Heart right ventricle (tissue), 16 donors: Measurements from ENCODE around the gene NR1I2. TPM values are rescaled to one million over a fixed set of nuclear protein-coding genes. Genes with fewer than 3 reads are reported as not detected.

Experiments used
- ATAC-seq, 8 donors: fragments of 200-7000 bp; cut with Tn5 transposase; one replicate each; pipeline ENCODE4 v1.9.1; 2020; ENCODE audit warnings: mild to moderate bottlenecking in 8 of 8, moderate library complexity in 8 of 8, moderate number of reproducible peaks in 1 of 8
- DNase-seq, 2 donors: peaks; one replicate each; pipeline ENCODE4 v3.0.0-alpha.2; 2020
- H3K27ac ChIP-seq, 10 donors: fragments of 200-600 bp; sonication (generic) in 2 of 10; one replicate each; pipeline versions ENCODE4 v1.5.0 to v1.8.0; 2020 to 2022; ENCODE audit warnings: mild to moderate bottlenecking in 3 of 10
- H3K27me3 ChIP-seq, 7 donors: fragments of 200-600 bp; one replicate each; pipeline ENCODE4 v1.8.0; 2021 to 2022; ENCODE audit warnings: mild to moderate bottlenecking in 2 of 7
- H3K36me3 ChIP-seq, 9 donors: fragments of 200-600 bp; sonication (generic) in 1 of 9; one replicate each; pipeline versions ENCODE4 v1.5.0 to v1.8.0; 2020 to 2022; ENCODE audit warnings: mild to moderate bottlenecking in 2 of 9
- H3K4me1 ChIP-seq, 9 donors: fragments of 200-600 bp; sonication (generic) in 1 of 9; one replicate each; pipeline versions ENCODE4 v1.5.0 to v1.8.0; 2020 to 2022; ENCODE audit warnings: mild to moderate bottlenecking in 4 of 9
- H3K4me3 ChIP-seq, 10 donors: fragments of 200-600 bp; sonication (generic) in 2 of 10; one replicate each; pipeline versions ENCODE4 v1.5.0 to v1.8.0; 2020 to 2022; ENCODE audit warnings: mild to moderate bottlenecking in 7 of 10, moderate library complexity in 2 of 10
- H3K9me3 ChIP-seq, 11 donors: fragments of 200-600 bp in 10 of 11; sonication (generic) in 2 of 11; one replicate each; pipeline versions ENCODE4 v1.5.0 to v1.8.0; 2013 to 2022; ENCODE audit warnings: mild to moderate bottlenecking in 2 of 11, control low read depth in 1 of 11, moderate library complexity in 1 of 11
- whole genome bisulfite sequencing, 2 donors: extraction: QIAGEN DNeasy Blood & Tissue Kit; methylation state at CpG; one replicate each; pipeline ENCODE4 v1.1.7; 2013; ENCODE audit warnings: inconsistent platforms in 1 of 2; 5-methylcytosine and 5-hydroxymethylcytosine counted together
- intact Hi-C, 10 donors: fragments of 100-400 bp; cut with DNase I; formaldehyde crosslinking; loops; one replicate each; pipeline versions ENCODE4 v1.11.1 to v1.14.2; 2022
- polyA plus RNA-seq, 2 donors: library from polyadenylated mRNA; stranded (reverse); fragments of 200-250 nt; gene quantifications; one replicate each; pipeline ENCODE4 v1.2.3, GENCODE V29; 2013
- total RNA-seq, 10 donors: library from RNA; stranded (reverse); fragmentation: NEBNext Ultra II Directional in 3 of 10; extraction: Animal tissue kit (Norgen Biotek cat#: 25700) in 3 of 10; gene quantifications; one replicate each; pipeline versions ENCODE4 v1.2.1 to v1.2.4, GENCODE V29; 2021 to 2023
- TF ChIP-seq, protein P1 (sequence below), 9 donors: fragments of 200-600 bp; sonication (generic) in 2 of 9; IDR thresholded peaks; one replicate each; pipeline versions ENCODE4 v1.5.0 to v1.8.0; 2021 to 2022; ENCODE audit warnings: antibody characterized with exemption in 9 of 9, mild to moderate bottlenecking in 5 of 9, moderate library complexity in 1 of 9
- donor health status: Arrhythmogenic right ventricular cardiomyopathy.
- donor health status: ischemic (EF 13 %, LVEDD 7.1; RV severe dilation, severe dysfunction).
- donor health status: healthy with polysubstance abuse.
- donor health status: DM: no; HTN: yes; CAD: no.
- donor health status: DM: no; HTN: no; CAD: no.
- donor health status: ischemic (EF 25% LVEDD 6.9; RV normal size, moderate dysfunction).
- donor health status: ischemic (EF 25% LVEDD 5.7; RV mildly dilated, moderate dysfunction).
- donor health status: healthy.
- donor health status: DM: yes; HTN: yes; CAD: no.
- donor health status: Ischemic cardiomyopathy.
- donor health status: ischemic (EF 35%, LVEDD 5.7; RV mildly dilated, moderate dysfunction).
- donor health status: nonischemic (EF 11% LVEDD 7.7; RV severe dilation, severe dysfunction).
- donor health status: DM: yes; HTN: yes; CAD: no.
- donor health status: PGD.
- donor health status: ischemic (EF 29% LVEDD 5.4; RV normal size, mild dysfunction).
- donor health status: nonischemic (EF 23%, LVEDD 6.1; RV moderate dilation, normal function).

NR1I2 gene
- total and polyA plus RNA-seq, 12 donors: 0.03 to 0.31 (median 0.21) TPM; not detected in 3

GRCh38 chr3:119763466-119763865 lies 18.4 kb upstream of the NR1I2 start:
- Histone ChIP-seq H3K36me3 (no peaks in the 10 kb centered on the region), H3K4me3 (no peak overlapping the region), H3K27me3 (no peaks in the 10 kb centered on the region), H3K9me3 (peaks cover 0 to 23% (median 6%) of the 10 kb centered on the region in 11 donors), H3K27ac (no peak overlapping the region), H3K4me1 (no peaks in the 10 kb centered on the region)
- no peak for DNase-seq
- intact Hi-C loops: no loop called here
- ATAC-seq: no peak
- TF ChIP-seq, protein P1, sequence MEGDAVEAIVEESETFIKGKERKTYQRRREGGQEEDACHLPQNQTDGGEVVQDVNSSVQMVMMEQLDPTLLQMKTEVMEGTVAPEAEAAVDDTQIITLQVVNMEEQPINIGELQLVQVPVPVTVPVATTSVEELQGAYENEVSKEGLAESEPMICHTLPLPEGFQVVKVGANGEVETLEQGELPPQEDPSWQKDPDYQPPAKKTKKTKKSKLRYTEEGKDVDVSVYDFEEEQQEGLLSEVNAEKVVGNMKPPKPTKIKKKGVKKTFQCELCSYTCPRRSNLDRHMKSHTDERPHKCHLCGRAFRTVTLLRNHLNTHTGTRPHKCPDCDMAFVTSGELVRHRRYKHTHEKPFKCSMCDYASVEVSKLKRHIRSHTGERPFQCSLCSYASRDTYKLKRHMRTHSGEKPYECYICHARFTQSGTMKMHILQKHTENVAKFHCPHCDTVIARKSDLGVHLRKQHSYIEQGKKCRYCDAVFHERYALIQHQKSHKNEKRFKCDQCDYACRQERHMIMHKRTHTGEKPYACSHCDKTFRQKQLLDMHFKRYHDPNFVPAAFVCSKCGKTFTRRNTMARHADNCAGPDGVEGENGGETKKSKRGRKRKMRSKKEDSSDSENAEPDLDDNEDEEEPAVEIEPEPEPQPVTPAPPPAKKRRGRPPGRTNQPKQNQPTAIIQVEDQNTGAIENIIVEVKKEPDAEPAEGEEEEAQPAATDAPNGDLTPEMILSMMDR (IDR thresholded peaks at IDR 0.05): no peak

GRCh38 chr3:119765239-119765638 lies 16.7 kb upstream of the NR1I2 start:
- Histone ChIP-seq H3K36me3 (no peaks in the 10 kb centered on the region), H3K27ac (no peak overlapping the region), H3K4me3 (no peak overlapping the region), H3K4me1 (peaks cover 0 to 8% (median 0%) of the 10 kb centered on the region in 9 donors), H3K9me3 (peaks cover 0 to 22% (median 6%) of the 10 kb centered on the region in 11 donors), H3K27me3 (no peaks in the 10 kb centered on the region)
- DNase-seq (no peak), ATAC-seq (no peak)
- 95% methylated on average over 1 of the region's 1 CpG for WGBS, 2 donors
- TF ChIP-seq, protein P1 (IDR thresholded peaks at IDR 0.05): no peak
- intact Hi-C loops: no loop called here

DNA sequence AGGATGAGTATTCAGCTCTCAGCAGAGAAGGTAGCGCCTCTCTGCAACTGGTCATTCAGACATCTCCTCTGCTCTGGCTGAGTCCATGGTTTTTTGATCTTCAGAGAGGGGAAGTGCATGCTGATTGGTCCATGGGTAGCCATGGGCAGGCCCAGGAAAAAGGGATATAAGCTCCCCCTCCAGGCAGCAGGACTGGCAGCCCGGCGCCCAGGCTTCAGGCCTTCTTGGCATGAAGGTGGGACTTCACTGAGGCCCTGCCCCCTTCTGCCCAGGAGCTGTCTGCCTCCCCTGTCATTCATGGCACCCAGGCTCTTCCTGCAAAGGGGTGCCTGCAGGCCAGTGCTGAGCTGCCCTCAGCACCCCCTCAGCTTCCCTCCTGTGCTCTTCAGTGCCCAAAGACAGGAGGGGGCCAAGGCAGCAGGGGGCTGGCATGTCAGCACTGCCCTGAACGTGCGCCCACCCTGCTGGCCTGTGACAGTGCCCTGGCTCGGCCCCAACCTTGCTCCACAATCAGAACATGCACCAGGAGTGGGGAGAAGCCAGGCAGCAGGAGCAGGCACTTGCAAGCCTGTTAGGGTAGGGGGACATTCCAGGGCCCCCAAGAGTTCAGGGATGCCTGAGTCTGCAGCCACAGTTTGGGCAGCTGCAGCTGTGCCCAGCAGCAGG lies 13.8 kb upstream of the NR1I2 start:
- H3K36me3 ChIP-seq: no peaks in the 10 kb centered on the region
- intact Hi-C loops: no loop called here
- no peak for ATAC-seq
- 89 to 95% methylated on average over 6 of the region's 6 CpGs for WGBS, 2 donors
- TF ChIP-seq, protein P1 (IDR thresholded peaks at IDR 0.05): no peak
- H3K27ac ChIP-seq: no peak overlapping the region
- H3K27me3 ChIP-seq: no peaks in the 10 kb centered on the region
- no peaks in the 10 kb centered on the region for H3K9me3 ChIP-seq
- no peak for DNase-seq
- H3K4me1 ChIP-seq: peaks cover 0 to 8% (median 0%) of the 10 kb centered on the region in 9 donors
- H3K4me3 ChIP-seq: no peak overlapping the region

- Histone ChIP-seq H3K36me3 (no peaks in the 10 kb centered on the region), H3K27me3 (no peaks in the 10 kb centered on the region), H3K4me1 (peaks cover 0 to 8% (median 0%) of the 10 kb centered on the region in 9 donors), H3K4me3 (no peak overlapping the region), H3K27ac (no peak overlapping the region), H3K9me3 (no peaks in the 10 kb centered on the region)
- 72 to 82% methylated on average over 9 of the region's 9 CpGs for WGBS, 2 donors
- intact Hi-C loops: no loop called here
- DNase-seq: no peak
- ATAC-seq: no peak
- TF ChIP-seq, protein P1 (IDR thresholded peaks at IDR 0.05): no peak
Measured at GRCh38 chr3:119768668-119769393, 13.1 kb upstream of the NR1I2 start.
